GM15510 (cell line): ENCODE measurements around the gene DNAH1.

Experiments used
- POLR2A ChIP-seq: IDR thresholded peaks from 3 replicates; pipeline ENCODE4 v1.6.1; 2011; ENCODE audit warnings: borderline replicate concordance; ENCODE audit not compliant: insufficient read length; ENCODE audit errors: extremely low read depth

Gene DNAH1

GRCh38 chr3:52441772-52442332 is 125.7 kb downstream of the DNAH1 start:
- no peak for TF ChIP-seq POLR2A

GRCh38 chr3:52442409-52443267 is 126.5 kb downstream of the DNAH1 start:
- TF ChIP-seq POLR2A = no peak

GRCh38 chr3:52443268-52443610 is 127.1 kb downstream of the DNAH1 start:
- TF ChIP-seq POLR2A = no peak

- TF ChIP-seq POLR2A = no peak
Measured at GRCh38 chr3:52443791-52444687, 127.9 kb downstream of the DNAH1 start.

GRCh38 chr3:52444860-52445793 is 129.0 kb downstream of the DNAH1 start, which contains the start of gene SEMA3G:
Gene SEMA3G, minus strand, starts transcription at chr3:52445103. Its CDS starts 76 bp downstream, at chr3:52445027.
- TF ChIP-seq POLR2A = no peak

- no peak for TF ChIP-seq POLR2A
Measured at GRCh38 chr3:52446042-52446441, 129.9 kb downstream of the DNAH1 start.

- TF ChIP-seq POLR2A = no peak
Measured at GRCh38 chr3:52446631-52447511, 130.8 kb downstream of the DNAH1 start.

- TF ChIP-seq POLR2A = no peak
Measured at GRCh38 chr3:52447512-52448355, 131.6 kb downstream of the DNAH1 start.
